ENCODE measurements around the gene PTPRT.

Gene PTPRT

GRCh38 chr20:42098418-42098817, 1091.3 kb downstream of the PTPRT start:
- DNase-seq: no peak

GRCh38 chr20:42097741-42098140, 1092.0 kb downstream of the PTPRT start:
- no peak for DNase-seq

- no peak for DNase-seq
These were observed 1094.5 kb downstream of the PTPRT start for GRCh38 chr20:42095221-42095620.

GRCh38 chr20:42093542-42094440, 1095.9 kb downstream of the PTPRT start:
- DNase-seq: no peak

GRCh38 chr20:42093041-42093440, 1096.7 kb downstream of the PTPRT start:
- DNase-seq: no peak

- DNase-seq: no peak
These were observed 1104.3 kb downstream of the PTPRT start for GRCh38 chr20:42085366-42085765.

GRCh38 chr20:42083280-42083679, 1106.4 kb downstream of the PTPRT start:
- no peak for DNase-seq

GRCh38 chr20:42082611-42083010, 1107.1 kb downstream of the PTPRT start:
- DNase-seq: peak; percentile 29

- no peak for DNase-seq
These were observed 1108.8 kb downstream of the PTPRT start for GRCh38 chr20:42080956-42081355.

- DNase-seq: no peak
These were observed 1114.8 kb downstream of the PTPRT start for GRCh38 chr20:42074944-42075343.

- no peak for DNase-seq
These were observed 1122.1 kb downstream of the PTPRT start for GRCh38 chr20:42067596-42067995.

- no peak for DNase-seq
These were observed 1122.5 kb downstream of the PTPRT start for GRCh38 chr20:42067174-42067573.

GRCh38 chr20:42063141-42063540, 1126.6 kb downstream of the PTPRT start:
- DNase-seq: no peak

- DNase-seq: no peak
These were observed 1136.4 kb downstream of the PTPRT start for GRCh38 chr20:42053350-42053749.

- DNase-seq: no peak
These were observed 1137.8 kb downstream of the PTPRT start for GRCh38 chr20:42051921-42052320.

GRCh38 chr20:42046371-42047085, 1143.2 kb downstream of the PTPRT start:
- no peak for DNase-seq

GRCh38 chr20:42043921-42044320, 1145.8 kb downstream of the PTPRT start:
- DNase-seq: no peak

- DNase-seq: no peak
These were observed 1148.6 kb downstream of the PTPRT start for GRCh38 chr20:42041000-42041565.

GRCh38 chr20:42027746-42028268, 1161.9 kb downstream of the PTPRT start:
- DNase-seq: no peak

- DNase-seq: no peak
These were observed 1163.1 kb downstream of the PTPRT start for GRCh38 chr20:42026599-42026998.

GRCh38 chr20:42024653-42025052, 1165.1 kb downstream of the PTPRT start:
- DNase-seq: peak; percentile 2

Data from fibroblast of skin of back (primary cell).